Hepatocyte (in vitro differentiated cells): Measurements from ENCODE around the gene CCDC192.

Experiments
- CTCF ChIP-seq: fragments of 200-600 bp; sonication (generic); IDR thresholded peaks from 2 replicates; pipeline ENCODE4 v1.5.1; 2016; ENCODE audit warnings: antibody characterized with exemption, mild to moderate bottlenecking; ENCODE audit not compliant: poor library complexity
- EZH2phosphoT487 ChIP-seq: fragments of 200-600 bp; sonication (generic); IDR thresholded peaks from one replicate; pipeline ENCODE4 v1.6.1; 2018; ENCODE audit warnings: antibody characterized with exemption, mild to moderate bottlenecking, low read depth, moderate library complexity; ENCODE audit not compliant: unreplicated experiment, severe bottlenecking

GRCh38 chr5:127844581-127845021, 141.4 kb downstream of the CCDC192 start:
- no peak for TF ChIP-seq CTCF
- TF ChIP-seq EZH2phosphoT487 = no peak
